HepG2 (cell line): ENCODE measurements around the gene ILDR1. TPM values are rescaled to one million over a fixed set of nuclear protein-coding genes. Genes with fewer than 3 reads are reported as not detected.

Experiments
- ATAC-seq: fragments of 200-7000 bp; cut with Tn5 transposase; 3 replicates; pipeline ENCODE4 v1.9.1; 2020; ENCODE audit warnings: mild to moderate bottlenecking, moderate library complexity
- BruUV-seq: library from RNA; stranded (reverse); fragments of 400-500 nt; replicated peaks from 2 replicates; lab custom pipeline; 2021; lab: Mats Ljungman, UMichigan
- CTCF ChIA-PET: fragments of 300-600 bp; formaldehyde crosslinking; extraction: SDS; loops from one replicate; lab custom pipeline; 2021; ENCODE audit warnings: low total read pairs, inconsistent platforms, low intra/inter-chr PET ratio; lab: Yijun Ruan, JAX
- POLR2A ChIA-PET: fragments of 350-600 bp; sonication (Branson Sonifier 250); formaldehyde crosslinking; loops from one replicate; lab custom pipeline; 2020; ENCODE audit warnings: antibody characterized with exemption, inconsistent platforms; lab: Yijun Ruan, JAX
- DNase-seq: peaks from one replicate; pipeline ENCODE4 v3.0.0-alpha.2; 2015; ENCODE audit warnings: low spot score
- FAIRE-seq: peaks from 3 replicates; lab custom pipeline; 2011; peaks lifted over from hg19 to GRCh38; lab: Jason Lieb, UNC
- H2AFZ ChIP-seq: one replicate; pipeline ENCODE4 v1.6.1; 2011; ENCODE audit warnings: low read length, inconsistent platforms
- H3K27ac ChIP-seq: fragments of 300-600 bp; 3 replicates; pipeline ENCODE4 v1.8.0; 2011; ENCODE audit warnings: mixed run types, mild to moderate bottlenecking, mixed read lengths, low read length, inconsistent platforms; ENCODE audit not compliant: insufficient read depth; ENCODE audit errors: extremely low read length
- H3K27me3 ChIP-seq, 2 experiments: fragments of 200-600 bp in 1 of 2; 2 replicates in 1 of 2; 3 replicates in 1 of 2; pipeline versions ENCODE4 v1.6.0 to v1.8.0; 2011; ENCODE audit warnings: low read length in 2 of 2, mild to moderate bottlenecking in 2 of 2, moderate library complexity in 2 of 2, inconsistent platforms in 1 of 2; ENCODE audit not compliant: insufficient read depth in 2 of 2, control insufficient read depth in 1 of 2
- H3K36me3 ChIP-seq, 2 experiments: fragments of 200-600 bp in 1 of 2; replicated peaks in 1 of 2; 2 replicates in 1 of 2; 3 replicates in 1 of 2; pipeline versions ENCODE4 v1.5.1 to v1.8.0; 2011; ENCODE audit warnings: low read length in 2 of 2, inconsistent platforms in 1 of 2; ENCODE audit not compliant: insufficient read depth in 2 of 2, control insufficient read depth in 1 of 2
- H3K4me1 ChIP-seq: 2 replicates; pipeline ENCODE4 v1.5.1; 2012; ENCODE audit warnings: low read length, inconsistent platforms; ENCODE audit not compliant: insufficient read depth
- H3K4me2 ChIP-seq: 2 replicates; pipeline ENCODE4 v1.6.0; 2011; ENCODE audit warnings: low read depth, low read length, inconsistent platforms
- H3K4me3 ChIP-seq, 3 experiments: fragments of 200-600 bp in 1 of 3; sonication (generic), shearing (Covaris generic) in 1 of 3; replicated peaks in 1 of 3; 2 replicates each; pipeline ENCODE4 v1.5.1; 2011 to 2016; ENCODE audit warnings: low read length in 3 of 3, inconsistent platforms in 2 of 3, low read depth in 2 of 3, mild to moderate bottlenecking in 2 of 3, control low read depth in 1 of 3, mixed read lengths in 1 of 3; ENCODE audit not compliant: insufficient read depth in 1 of 3
- H3K79me2 ChIP-seq: one replicate; pipeline ENCODE4 v1.6.1; 2011; ENCODE audit warnings: low read length, inconsistent platforms; ENCODE audit not compliant: insufficient read depth
- H3K9ac ChIP-seq: 2 replicates; pipeline ENCODE4 v1.6.0; 2011; ENCODE audit warnings: mild to moderate bottlenecking, low read depth, low read length, inconsistent platforms; ENCODE audit not compliant: insufficient read depth
- H3K9me3 ChIP-seq: 2 replicates; pipeline ENCODE4 v1.5.1; 2012; ENCODE audit warnings: mild to moderate bottlenecking, low read length
- H4K20me1 ChIP-seq: 2 replicates; pipeline ENCODE4 v1.6.0; 2011; ENCODE audit warnings: inconsistent platforms, mild to moderate bottlenecking, low read length, moderate library complexity; ENCODE audit not compliant: insufficient read depth
- EP300 ChIP-seq, 3 experiments: sonication (generic) in 1 of 3; formaldehyde crosslinking in 1 of 3; IDR thresholded peaks; 2 replicates each; pipeline versions ENCODE4 v1.5.1 to v1.6.1; 2011 to 2020; ENCODE audit warnings: low read depth in 2 of 3, low read length in 2 of 3, borderline replicate concordance in 1 of 3, improper control_type of control experiment in 1 of 3, mild to moderate bottlenecking in 1 of 3, missing genetic modification reagents in 1 of 3, moderate library complexity in 1 of 3
- IKZF1 ChIP-seq: fragments of 450-650 bp; IDR thresholded peaks from 2 replicates; pipeline ENCODE4 v1.7.1; 2016
- TFE3 ChIP-seq: IDR thresholded peaks from 2 replicates; pipeline ENCODE4 v1.6.1; 2016
- ZNF256 ChIP-seq: sonication (generic); formaldehyde crosslinking; conservative IDR thresholded peaks from 2 replicates; pipeline ENCODE4 v1.4.0; 2020; ENCODE audit warnings: missing genetic modification reagents
- ZNF317 ChIP-seq: sonication (generic); formaldehyde crosslinking; IDR thresholded peaks from 2 replicates; pipeline ENCODE4 v1.5.0; 2020; ENCODE audit warnings: mild to moderate bottlenecking, missing genetic modification reagents
- ZNF749 ChIP-seq: sonication (generic); formaldehyde crosslinking; IDR thresholded peaks from 2 replicates; pipeline ENCODE4 v1.8.0; 2022; ENCODE audit warnings: mild to moderate bottlenecking, missing genetic modification reagents, moderate library complexity, borderline replicate concordance
- ZNF772 ChIP-seq: sonication (generic); formaldehyde crosslinking; IDR thresholded peaks from 2 replicates; pipeline ENCODE4 v1.5.0; 2020; ENCODE audit warnings: mild to moderate bottlenecking, missing genetic modification reagents
- WGBS: methylation state at CpG from one replicate; pipeline ENCODE4 v1.1.6; 2017; ENCODE audit warnings: low lambda C conversion rate; 5-methylcytosine and 5-hydroxymethylcytosine counted together
- in situ Hi-C: cut with HindIII; loops from 2 replicates; pipeline ENCODE4 v1.10.0; 2017; ENCODE audit warnings: low pct_unique_long_range_greater_than_20kb; ENCODE audit not compliant: extremely low pct_ligation_motif_present
- intact Hi-C: fragments of 100-400 bp; cut with micrococcal nuclease; formaldehyde crosslinking; loops from one replicate; pipeline ENCODE4 v1.10.0; 2022; ENCODE audit not compliant: unreplicated experiment
- polyA plus RNA-seq, 8 experiments: library from polyadenylated mRNA; depleted of rRNA in 3 of 8; stranded (reverse) in 7 of 8; unstranded in 1 of 8; fragments of >200 nt; fragmentation: Illumina TruSeq in 4 of 8; extraction: Trizol in 4 of 8; gene quantifications; 2 replicates each; pipeline versions ENCODE4 v1.2.1 to v1.2.3, GENCODE V29; 2011 to 2016; ENCODE audit warnings: low read depth in 4 of 8, missing spikeins in 1 of 8, mixed read lengths in 1 of 8; ENCODE audit not compliant: insufficient read depth in 1 of 8
- total RNA-seq, 5 experiments: library from RNA; depleted of rRNA; stranded (reverse); fragments of >200 nt; fragmentation: Illumina TruSeq; extraction: Trizol; gene quantifications; 2 replicates each; pipeline ENCODE4 v1.2.3, GENCODE V29; 2016; ENCODE audit warnings: low read depth in 1 of 5

Gene ILDR1
- total and polyA plus RNA-seq, 2 of the 13 experiments (the other 11 are each of a cell fraction or from before 2014, with no cell fraction given) = not detected

GRCh38 chr3:122011396-122011795 is 10.7 kb downstream of the ILDR1 start:
- H3K27me3 ChIP-seq = peaks cover 0 to 8% of the 10 kb centered on the region in 2 experiments; a peak in 2 of 5 replicates
- H2AFZ ChIP-seq = no peak overlapping the region
- H4K20me1 ChIP-seq = no peaks in the 10 kb centered on the region
- in situ Hi-C loops = no loop called here
- TF ChIP-seq ZNF256 = no peak
- TF ChIP-seq, all 625 proteins: peak for 0
- ChIA-PET CTCF (no interaction called here), POLR2A (no interaction called here)
- H3K27ac ChIP-seq = no peak overlapping the region
- no peak overlapping the region for H3K4me3 ChIP-seq
- DNase-seq (no peak), FAIRE-seq (no peak), ATAC-seq (no peak)
- no peak overlapping the region for H3K9ac ChIP-seq
- H3K9me3 ChIP-seq = no peaks in the 10 kb centered on the region
- H3K4me1 ChIP-seq = no peaks in the 10 kb centered on the region
- H3K79me2 ChIP-seq = no peaks in the 10 kb centered on the region
- intact Hi-C loops = no loop called here
- H3K36me3 ChIP-seq = no peaks in the 10 kb centered on the region
- H3K4me2 ChIP-seq = no peak overlapping the region
- no TSS peak for BruUV-seq
- 0% methylated on average over 4 of the region's 4 CpGs for WGBS

GRCh38 chr3:122010506-122010905 is 11.5 kb downstream of the ILDR1 start:
- Histone ChIP-seq H3K36me3 (no peaks in the 10 kb centered on the region), H3K27ac (no peak overlapping the region), H4K20me1 (no peaks in the 10 kb centered on the region), H3K4me2 (no peak overlapping the region), H3K4me3 (no peak overlapping the region), H3K27me3 (peaks cover 0 to 8% of the 10 kb centered on the region in 2 experiments; a peak in 2 of 5 replicates), H2AFZ (no peak overlapping the region), H3K4me1 (no peaks in the 10 kb centered on the region), H3K79me2 (no peaks in the 10 kb centered on the region), H3K9me3 (no peaks in the 10 kb centered on the region), H3K9ac (no peak overlapping the region)
- CTCF ChIA-PET = no interaction called here
- in situ Hi-C loops (no loop called here), intact Hi-C loops (no loop called here)
- no peak for FAIRE-seq
- POLR2A ChIA-PET = no interaction called here
- BruUV-seq = no TSS peak
- 30% methylated on average over 2 of the region's 2 CpGs for WGBS
- no peak for DNase-seq
- no peak for TF ChIP-seq IKZF1
- TF ChIP-seq TFE3 (CRISPR knock-in tag) = no peak
- no peak for TF ChIP-seq ZNF317 (CRISPR knock-in tag)
- no peak for TF ChIP-seq ZNF749 (CRISPR knock-in tag)
- TF ChIP-seq ZNF772 (CRISPR knock-in tag) = no peak
- TF ChIP-seq EP300 (IDR thresholded peaks at IDR 0.05; ENCODE audit: low read depth in 2 of 2, low read length in 2 of 2) = no peak
- TF ChIP-seq EP300 (CRISPR knock-in tag; IDR thresholded peaks at IDR 0.05; ENCODE audit: borderline replicate concordance) = no peak
- no peak for ATAC-seq
